Measurements from ENCODE around the gene KCNIP3. TPM values are rescaled to one million over a fixed set of nuclear protein-coding genes. Genes with fewer than 3 reads are reported as not detected.

The KCNIP3 gene
- total and polyA plus RNA-seq, 2 donors (not counting 1 experiment from before 2014, with no cell fraction given) = not detected

- WGBS (ENCODE audit: insufficient coverage) = 60% methylated on average over 1 of the region's 2 CpGs
- Histone ChIP-seq H3K4me3 (ENCODE audit: control extremely low read depth in 1 of 5, extremely low read depth in 1 of 5, insufficient read depth in 1 of 5, low read depth in 2 of 5, low read length in 4 of 5) (no peak overlapping the region), H3K9ac (ENCODE audit: low read length) (no peak overlapping the region), H3K4me1 (ENCODE audit: control insufficient read depth in 2 of 2, insufficient read depth in 2 of 2, low read length in 2 of 2) (no peaks in the 10 kb centered on the region), H3K36me3 (replicated peaks in 1 of 2; ENCODE audit: control extremely low read depth in 1 of 2, control insufficient read depth in 1 of 2, extremely low read depth in 1 of 2, insufficient read depth in 2 of 2, low read length in 1 of 2) (no peaks in the 10 kb centered on the region), H3K79me2 (ENCODE audit: control insufficient read depth, insufficient read depth, low read length) (no peaks in the 10 kb centered on the region), H4K20me1 (ENCODE audit: control insufficient read depth, insufficient read depth, low read length, poor library complexity, severe bottlenecking) (no peaks in the 10 kb centered on the region), H3K27me3 (replicated peaks in 1 of 4; ENCODE audit: control extremely low read depth in 1 of 4, control insufficient read depth in 3 of 4, insufficient read depth in 4 of 4, low read length in 3 of 4) (no peaks in the 10 kb centered on the region), H2AFZ (ENCODE audit: insufficient read depth, low read depth, low read length, poor library complexity, severe bottlenecking) (no peak overlapping the region), H3K4me2 (replicated peaks; ENCODE audit: low read depth, low read length, poor library complexity, severe bottlenecking) (no peak overlapping the region), H3K27ac (ENCODE audit: low read length in 2 of 2) (no peak overlapping the region), H3K9me3 (ENCODE audit: control extremely low read depth in 1 of 3, control insufficient read depth in 2 of 3, insufficient read depth in 1 of 3, low read length in 2 of 3) (peaks cover 0 to 14% (median 0%) of the 10 kb centered on the region in 3 donors)
- Mint-ChIP-seq H3K9me3 (ENCODE audit: insufficient read depth) (no peaks in the 10 kb centered on the region), H3K4me3 (no peak overlapping the region), H3K4me1 (no peaks in the 10 kb centered on the region), H3K27ac (no peak overlapping the region), H3K27me3 (peaks cover 11% of the 10 kb centered on the region)
- POLR2A ChIA-PET = no interaction called here
- CTCF ChIA-PET = no interaction called here
- intact Hi-C loops (cut with micrococcal nuclease) = no loop called here
- DNase-seq = no peak
- ATAC-seq (ENCODE audit: low read depth) = no peak
- TF ChIP-seq CTCF (IDR thresholded peaks at IDR 0.05) (no peak), EZH2 (IDR thresholded peaks at IDR 0.05; ENCODE audit: borderline replicate concordance, insufficient read depth, low read depth, low read length, poor library complexity, severe bottlenecking) (no peak)
These were observed 34.1 kb upstream of the KCNIP3 start for GRCh38 chr2:95262896-95263542.

- 76% methylated on average over 6 of the region's 6 CpGs for WGBS (ENCODE audit: insufficient coverage)
- intact Hi-C loops (cut with micrococcal nuclease) = no loop called here
- Histone ChIP-seq H4K20me1 (ENCODE audit: control insufficient read depth, insufficient read depth, low read length, poor library complexity, severe bottlenecking) (no peaks in the 10 kb centered on the region), H3K36me3 (replicated peaks in 1 of 2; ENCODE audit: control extremely low read depth in 1 of 2, control insufficient read depth in 1 of 2, extremely low read depth in 1 of 2, insufficient read depth in 2 of 2, low read length in 1 of 2) (no peaks in the 10 kb centered on the region), H3K4me1 (ENCODE audit: control insufficient read depth in 2 of 2, insufficient read depth in 2 of 2, low read length in 2 of 2) (no peaks in the 10 kb centered on the region), H3K4me2 (replicated peaks; ENCODE audit: low read depth, low read length, poor library complexity, severe bottlenecking) (no peak overlapping the region), H2AFZ (ENCODE audit: insufficient read depth, low read depth, low read length, poor library complexity, severe bottlenecking) (no peak overlapping the region), H3K27ac (ENCODE audit: low read length in 2 of 2) (no peak overlapping the region), H3K4me3 (ENCODE audit: control extremely low read depth in 1 of 5, extremely low read depth in 1 of 5, insufficient read depth in 1 of 5, low read depth in 2 of 5, low read length in 4 of 5) (no peak overlapping the region), H3K9me3 (ENCODE audit: control extremely low read depth in 1 of 3, control insufficient read depth in 2 of 3, insufficient read depth in 1 of 3, low read length in 2 of 3) (peaks cover 0 to 10% (median 0%) of the 10 kb centered on the region in 3 donors), H3K79me2 (ENCODE audit: control insufficient read depth, insufficient read depth, low read length) (no peaks in the 10 kb centered on the region), H3K9ac (ENCODE audit: low read length) (no peak overlapping the region), H3K27me3 (replicated peaks in 1 of 4; ENCODE audit: control extremely low read depth in 1 of 4, control insufficient read depth in 3 of 4, insufficient read depth in 4 of 4, low read length in 3 of 4) (no peaks in the 10 kb centered on the region)
- H3K9me3 Mint-ChIP-seq (ENCODE audit: insufficient read depth) = no peaks in the 10 kb centered on the region
- no peak for ATAC-seq (ENCODE audit: low read depth)
- TF ChIP-seq EZH2 (IDR thresholded peaks at IDR 0.05; ENCODE audit: borderline replicate concordance, insufficient read depth, low read depth, low read length, poor library complexity, severe bottlenecking) (no peak), CTCF (IDR thresholded peaks at IDR 0.05) (no peak)
- no peaks in the 10 kb centered on the region for H3K4me1 Mint-ChIP-seq
- no peak overlapping the region for H3K27ac Mint-ChIP-seq
- ChIA-PET POLR2A (no interaction called here), CTCF (no interaction called here)
- no peak overlapping the region for H3K4me3 Mint-ChIP-seq
- H3K27me3 Mint-ChIP-seq = peaks cover 8% of the 10 kb centered on the region
- DNase-seq = no peak
These were observed 32.5 kb upstream of the KCNIP3 start for GRCh38 chr2:95264624-95265023.

Data from B cell (primary cell).